ENCODE results near the gene BTG3.

Gene BTG3

DNA sequence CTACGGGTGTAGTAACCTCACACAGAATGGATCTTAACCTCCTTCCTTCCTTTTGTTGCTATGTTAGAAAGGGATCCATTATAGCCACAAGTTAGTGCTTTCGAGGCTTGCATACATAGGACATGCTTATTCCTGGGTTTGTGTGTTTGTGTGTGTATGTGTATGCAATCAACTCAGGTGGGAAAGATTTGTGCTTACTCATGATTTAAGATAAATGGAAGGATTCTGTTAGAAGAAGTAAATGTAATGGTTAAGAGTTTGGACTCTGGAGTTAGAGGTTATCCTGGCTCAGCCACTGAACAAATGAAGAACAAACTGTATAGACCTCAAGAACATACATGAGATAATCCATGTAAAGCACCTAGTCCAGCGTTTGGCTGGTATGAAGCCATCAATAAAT is 28.8 kb downstream of the BTG3 start:
- DNase-seq = no peak

- DNase-seq = no peak
These were observed 32.4 kb downstream of the BTG3 start for GRCh38 chr21:17580319-17580718.

- no peak for DNase-seq
These were observed 33.8 kb downstream of the BTG3 start for GRCh38 chr21:17578876-17579275.

GRCh38 chr21:17578162-17578561 is 34.5 kb downstream of the BTG3 start:
- DNase-seq = no peak

- no peak for DNase-seq
These were observed 35.0 kb downstream of the BTG3 start for GRCh38 chr21:17577701-17578100.

GRCh38 chr21:17576080-17576835 is 36.4 kb downstream of the BTG3 start:
- no peak for DNase-seq

- DNase-seq = no peak
These were observed 37.6 kb downstream of the BTG3 start for GRCh38 chr21:17575076-17575475.

DNA sequence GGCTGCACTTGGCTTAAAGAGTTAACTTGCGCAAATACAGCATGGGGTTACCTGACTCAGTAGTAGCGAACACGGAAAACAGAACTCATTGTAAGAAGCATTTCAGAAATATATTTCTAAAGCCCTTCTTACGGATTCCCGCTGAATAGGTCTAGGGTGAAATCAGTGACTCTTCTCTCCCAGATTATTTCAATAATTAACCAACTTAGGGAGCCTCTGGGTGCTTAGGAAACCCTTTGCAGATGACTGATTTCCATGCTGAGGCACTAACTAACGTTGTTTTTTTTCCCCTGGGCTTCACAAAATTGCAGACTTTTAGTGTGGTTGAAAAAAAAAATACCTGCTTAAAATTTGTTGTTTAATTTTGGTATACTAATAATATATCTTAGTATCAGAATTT is 40.3 kb downstream of the BTG3 start:
- DNase-seq = no peak

DNA sequence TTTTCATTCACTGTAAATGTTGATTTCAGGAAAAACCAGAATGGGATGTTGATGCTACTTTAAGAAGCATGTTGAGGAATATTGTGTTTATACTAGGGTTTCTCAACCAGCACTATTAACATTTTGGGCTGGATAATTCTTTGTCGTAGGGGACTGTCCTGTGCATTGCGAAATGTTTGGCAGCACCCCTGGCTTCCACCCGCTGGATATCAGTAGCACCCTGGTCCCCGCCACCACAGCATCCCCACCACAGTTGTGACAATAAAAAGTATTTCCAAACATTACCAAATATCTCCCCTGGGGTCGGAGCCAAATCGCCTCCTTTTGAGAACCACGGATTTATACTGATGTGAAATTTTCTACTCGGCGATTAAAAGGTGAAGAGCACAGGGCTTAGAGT is 41.9 kb downstream of the BTG3 start:
- no peak for DNase-seq

- DNase-seq = no peak
These were observed 52.2 kb downstream of the BTG3 start for GRCh38 chr21:17560377-17561025.

- DNase-seq = no peak
These were observed 57.8 kb downstream of the BTG3 start for GRCh38 chr21:17554679-17555465.

DNA sequence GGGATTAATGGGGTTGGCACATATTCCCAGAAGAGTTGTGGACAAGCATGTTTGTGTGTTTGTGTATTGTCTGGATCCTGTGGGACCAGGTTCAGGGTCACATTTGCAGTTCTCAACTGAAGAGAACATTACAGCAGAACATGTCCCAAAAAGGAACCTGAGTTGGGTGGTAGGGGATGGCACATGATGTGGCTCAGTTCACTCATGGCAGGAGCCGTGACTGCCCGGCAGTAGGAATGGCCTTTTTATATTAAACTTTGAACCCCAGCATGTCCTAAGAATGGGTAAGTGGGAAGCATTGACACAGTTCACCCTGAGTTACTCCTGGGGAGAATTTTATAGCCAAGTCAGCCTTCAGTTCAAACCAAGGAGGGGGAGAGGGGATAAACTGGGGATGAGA is 58.6 kb downstream of the BTG3 start:
- no peak for DNase-seq

DNA sequence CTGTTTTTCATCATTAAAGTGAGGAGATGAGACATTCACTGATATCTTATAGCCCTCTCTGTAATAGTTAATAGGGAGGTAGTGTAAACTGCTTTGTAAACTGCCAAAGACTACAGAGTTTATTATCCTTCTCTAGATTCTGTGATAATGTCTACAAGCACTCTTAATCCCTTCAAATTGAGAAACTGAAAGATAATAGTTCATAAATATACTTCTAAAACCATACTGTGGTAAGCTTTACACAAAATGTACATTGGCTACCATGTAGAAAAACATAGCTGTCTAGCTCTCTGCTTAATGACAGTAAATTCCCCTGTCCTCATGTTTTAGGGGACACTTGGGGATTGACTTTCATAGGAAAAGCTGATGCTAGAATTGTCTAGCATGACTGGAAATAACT is 60.3 kb downstream of the BTG3 start:
- no peak for DNase-seq

DNA sequence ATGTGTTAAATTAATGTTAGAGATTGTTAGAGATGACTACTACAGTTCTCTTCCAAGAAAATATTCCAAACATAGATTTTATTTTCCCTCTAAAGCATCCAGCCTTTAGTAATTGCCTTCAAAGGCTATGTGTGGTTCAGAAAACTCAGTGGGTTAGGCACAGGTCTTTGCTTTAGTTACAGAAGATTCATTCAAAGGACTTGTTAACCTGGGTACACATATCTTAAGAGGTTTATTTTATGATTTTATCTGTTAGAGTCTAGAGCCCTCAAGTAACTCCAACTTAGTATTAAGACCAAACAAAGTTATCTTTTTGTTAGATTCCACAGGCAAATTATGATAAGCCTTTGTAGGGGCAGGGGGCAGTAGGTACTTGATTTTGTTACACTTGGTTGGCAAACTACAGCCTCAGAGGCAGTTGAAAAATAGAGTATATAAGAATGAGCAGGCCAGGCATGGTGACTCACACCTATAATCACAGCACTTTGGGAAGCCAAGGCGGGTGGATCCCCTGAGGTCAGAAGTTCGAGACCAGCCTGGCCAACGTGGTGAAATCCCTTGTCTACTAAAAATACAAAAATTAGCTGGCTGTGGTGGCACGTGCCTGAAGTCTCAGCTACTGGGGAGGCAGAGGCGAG is 61.9 kb downstream of the BTG3 start:
- no peak for DNase-seq

- no peak for DNase-seq
These were observed 64.4 kb downstream of the BTG3 start for GRCh38 chr21:17548262-17548661.

GRCh38 chr21:17545007-17545406 is 67.7 kb downstream of the BTG3 start:
- no peak for DNase-seq
